ENCODE results near the gene BMP7.

GRCh38 chr20:57280221-57280620, 13.8 kb upstream of the BMP7 start:
- no peak for TF ChIP-seq CTCF (conservative IDR thresholded peaks at IDR 0.05; ENCODE audit: low read length)
- TF ChIP-seq EZH2phosphoT487 (IDR thresholded peaks at IDR 0.05; ENCODE audit: borderline replicate concordance) = no peak
